Middle frontal gyrus (tissue), 1 donor: ENCODE data around the gene SYTL4.
A peak's percentile ranks its signal among the peaks of the same experiment; 100 is the strongest.

ENCODE experiments used
- DNase-seq: peaks from one replicate; pipeline ENCODE4 v3.0.0-alpha.2; 2015; ENCODE audit warnings: low spot score; ENCODE audit errors: extremely low spot score

Gene SYTL4

DNA sequence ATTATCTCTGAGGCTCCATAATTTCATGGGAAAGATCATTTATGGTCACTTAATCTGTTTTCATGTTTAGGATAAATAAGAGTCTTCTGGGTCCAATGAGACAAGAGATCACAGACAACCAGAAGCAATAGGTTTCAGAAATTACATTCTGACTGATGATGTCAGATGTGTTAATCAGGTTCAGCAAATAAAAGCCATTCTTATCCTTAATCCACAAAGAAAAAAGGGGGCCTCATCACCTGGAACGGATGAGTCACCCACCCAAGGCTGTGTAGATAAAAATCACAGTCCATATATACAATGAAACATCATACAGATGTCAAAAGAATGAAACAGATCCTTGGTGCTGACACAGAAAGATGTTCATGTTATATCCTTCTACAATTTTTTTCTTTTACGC lies 36.6 kb downstream of the SYTL4 start:
- no peak for DNase-seq

- no peak for DNase-seq
Observed at GRCh38 chrX:100687546-100687945, 44.4 kb downstream of the SYTL4 start.

DNA sequence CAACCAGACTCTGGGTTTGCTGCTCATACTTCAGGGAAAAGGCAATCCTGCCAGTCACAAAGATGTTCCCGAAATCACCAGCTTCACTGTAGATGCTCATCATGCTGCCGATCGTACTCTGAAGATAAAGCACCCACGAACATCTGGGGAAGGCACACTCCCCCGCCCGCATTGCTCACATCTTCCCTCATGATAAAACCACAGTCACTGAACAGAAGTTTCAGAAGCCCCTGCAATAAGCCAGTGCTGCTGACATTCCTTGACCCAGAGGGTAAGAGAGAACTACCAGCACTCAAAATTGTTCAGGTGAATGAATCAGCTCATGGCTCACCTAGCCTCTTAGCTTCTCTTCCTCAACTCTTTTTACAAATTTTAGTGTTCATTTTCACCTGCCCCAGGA lies 44.8 kb downstream of the SYTL4 start:
- no peak for DNase-seq

- DNase-seq: no peak
Observed at GRCh38 chrX:100685997-100686305, 46.0 kb downstream of the SYTL4 start.

GRCh38 chrX:100685284-100685996 lies 46.5 kb downstream of the SYTL4 start:
- DNase-seq: peak; percentile 31

- DNase-seq: no peak
Observed at GRCh38 chrX:100682939-100683338, 49.0 kb downstream of the SYTL4 start.

- no peak for DNase-seq
Observed at GRCh38 chrX:100681599-100681998, 50.3 kb downstream of the SYTL4 start.

DNA sequence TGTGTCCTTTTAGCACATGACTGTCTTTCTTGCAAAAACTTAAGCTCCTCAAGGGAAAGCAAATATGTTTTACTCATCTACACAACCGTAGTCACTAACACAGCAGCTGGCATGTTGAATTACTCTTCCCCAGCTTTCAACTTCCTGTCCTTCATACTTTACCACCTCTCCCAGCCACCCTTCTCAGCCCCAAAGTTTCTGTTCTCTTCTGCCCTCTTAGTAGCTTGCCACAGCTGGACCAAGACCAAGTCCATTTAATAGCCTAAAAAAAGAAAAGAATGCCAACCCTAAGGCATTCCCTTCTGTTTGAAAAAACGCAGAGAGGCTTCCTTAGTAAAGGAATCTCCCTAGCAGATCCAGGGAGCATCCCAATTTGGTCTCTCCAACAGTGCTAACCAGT lies 51.2 kb downstream of the SYTL4 start:
- no peak for DNase-seq

DNA sequence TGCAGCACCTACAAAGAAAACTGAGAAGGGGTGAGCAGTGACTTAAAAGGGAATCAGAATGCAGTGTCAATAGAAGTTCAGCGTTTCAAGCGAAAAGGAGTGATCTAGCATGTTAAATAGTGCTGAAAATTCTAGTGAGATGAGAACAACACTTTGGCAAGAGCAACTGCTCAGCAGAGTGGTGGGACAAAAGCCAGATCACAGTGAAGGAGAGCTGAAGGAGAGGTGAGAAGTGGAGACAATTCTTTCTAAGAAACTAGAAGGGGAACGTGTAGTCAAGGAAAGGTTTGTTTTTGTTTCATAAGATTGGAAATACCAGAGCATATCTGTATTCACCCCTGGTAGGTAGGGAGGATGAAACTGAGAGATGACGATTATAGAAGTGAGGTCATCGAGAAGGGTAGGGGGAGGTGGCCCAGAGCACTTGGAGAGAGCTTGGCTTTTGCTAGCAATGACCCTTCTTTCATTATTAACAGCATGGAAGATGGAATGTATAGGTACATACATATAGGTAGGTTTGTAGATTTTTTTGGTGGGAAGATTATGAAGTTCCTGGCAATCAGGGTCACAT lies 54.2 kb downstream of the SYTL4 start:
- no peak for DNase-seq

- no peak for DNase-seq
Observed at GRCh38 chrX:100674705-100675104, 57.2 kb downstream of the SYTL4 start.

GRCh38 chrX:100673397-100673953 lies 58.4 kb downstream of the SYTL4 start:
- DNase-seq: no peak

DNA sequence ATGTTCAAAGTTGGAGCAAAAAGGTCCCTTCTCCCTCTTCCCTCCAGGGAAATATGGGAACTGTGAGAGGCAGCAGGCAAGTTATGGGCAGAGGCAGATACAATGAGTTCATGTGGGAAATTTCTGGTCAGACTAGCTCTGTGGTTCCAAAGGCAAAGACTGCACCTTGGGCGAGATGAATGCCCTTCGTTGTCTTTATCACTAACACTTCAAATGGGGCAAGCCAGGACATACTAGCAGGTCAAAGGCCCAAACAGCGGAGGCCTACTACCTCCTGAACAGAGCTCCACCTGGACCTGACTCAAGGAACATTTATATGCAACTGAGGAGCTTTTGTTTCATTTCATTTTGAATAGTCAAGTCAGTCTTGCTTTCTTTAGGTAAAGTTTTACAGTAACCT lies 59.0 kb downstream of the SYTL4 start:
- DNase-seq: no peak

DNA sequence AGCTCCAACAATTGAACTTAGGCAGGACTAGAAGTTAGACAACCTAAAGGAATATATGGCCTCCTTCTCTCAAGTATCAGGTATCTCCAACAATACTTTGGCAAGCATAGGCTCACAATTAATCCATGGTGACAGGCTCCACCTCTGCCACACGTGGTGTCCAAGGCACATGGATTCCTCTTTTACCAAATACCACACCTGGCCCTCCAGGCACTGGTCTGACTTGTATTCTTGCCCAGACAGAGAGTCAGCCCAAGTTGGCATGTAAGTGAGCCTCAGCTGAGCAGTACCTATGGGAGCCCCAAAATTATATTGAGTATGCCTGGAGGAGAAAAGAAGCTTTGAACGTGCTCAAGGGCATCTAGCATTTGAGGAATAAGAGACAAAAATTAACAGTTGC lies 68.3 kb downstream of the SYTL4 start:
- DNase-seq: no peak

GRCh38 chrX:100662796-100663195 lies 69.1 kb downstream of the SYTL4 start:
- no peak for DNase-seq

DNA sequence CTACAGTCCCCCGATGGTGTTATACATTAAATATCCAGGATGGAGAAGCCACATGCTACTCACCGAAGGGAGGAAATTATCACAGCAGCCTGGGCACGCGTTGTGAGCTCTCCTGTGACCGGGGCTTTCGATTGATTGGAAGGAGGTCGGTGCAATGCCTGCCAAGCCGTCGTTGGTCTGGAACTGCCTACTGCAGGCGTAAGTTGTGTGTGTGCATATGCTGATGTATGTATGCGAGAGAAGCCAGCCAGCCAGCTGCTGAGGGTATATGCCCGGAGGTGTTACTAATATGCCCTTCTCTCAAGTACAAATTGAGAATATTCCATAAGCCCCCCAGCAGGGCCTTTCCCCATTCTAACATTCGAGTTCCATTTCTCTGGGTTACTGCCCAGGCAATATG lies 69.8 kb downstream of the SYTL4 start:
- DNase-seq: no peak

- DNase-seq: no peak
Observed at GRCh38 chrX:100659431-100660137, 72.3 kb downstream of the SYTL4 start.

DNA sequence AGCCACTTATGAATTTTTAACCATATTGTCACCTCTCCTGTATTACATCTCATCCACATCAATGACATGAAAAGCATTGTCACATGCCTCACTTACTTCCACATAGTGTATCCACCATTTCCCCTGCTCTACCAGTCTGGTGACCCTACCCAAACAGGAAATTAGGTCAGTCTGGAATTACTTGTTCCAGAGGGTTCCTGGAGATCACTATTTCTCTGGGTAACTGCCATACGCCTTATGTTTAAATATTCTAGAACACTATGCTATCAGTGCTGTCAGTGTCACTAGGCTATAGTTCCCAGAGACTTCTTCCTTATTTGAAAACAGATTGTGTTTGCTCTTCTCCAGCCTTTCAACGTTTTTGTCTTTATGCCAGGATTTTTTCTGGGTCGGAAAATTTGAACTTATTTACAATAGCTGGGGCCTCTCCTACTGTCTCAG lies 73.0 kb downstream of the SYTL4 start:
- DNase-seq: no peak

GRCh38 chrX:100654261-100654660 lies 77.7 kb downstream of the SYTL4 start:
- no peak for DNase-seq

DNA sequence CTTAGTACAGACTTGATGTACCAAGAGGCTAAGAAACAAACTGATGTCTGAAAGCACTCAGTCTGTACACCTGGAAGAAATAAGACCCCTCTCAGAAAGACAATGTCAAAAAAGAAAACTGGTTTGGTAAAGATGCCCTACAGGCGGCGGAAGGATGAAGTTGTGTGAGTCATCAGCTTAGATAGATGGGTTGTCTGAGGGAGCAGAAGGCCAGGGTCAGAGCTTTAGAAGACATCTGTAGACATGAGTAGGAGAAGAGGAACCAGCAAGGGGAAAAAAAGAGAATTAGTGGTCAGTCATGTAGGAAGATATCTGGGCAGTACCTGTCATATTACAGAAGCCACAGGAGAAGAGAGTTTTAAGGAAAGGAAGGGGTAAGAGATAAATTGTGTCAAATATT lies 79.7 kb downstream of the SYTL4 start:
- DNase-seq: no peak

- no peak for DNase-seq
Observed at GRCh38 chrX:100650841-100651240, 81.1 kb downstream of the SYTL4 start.

DNA sequence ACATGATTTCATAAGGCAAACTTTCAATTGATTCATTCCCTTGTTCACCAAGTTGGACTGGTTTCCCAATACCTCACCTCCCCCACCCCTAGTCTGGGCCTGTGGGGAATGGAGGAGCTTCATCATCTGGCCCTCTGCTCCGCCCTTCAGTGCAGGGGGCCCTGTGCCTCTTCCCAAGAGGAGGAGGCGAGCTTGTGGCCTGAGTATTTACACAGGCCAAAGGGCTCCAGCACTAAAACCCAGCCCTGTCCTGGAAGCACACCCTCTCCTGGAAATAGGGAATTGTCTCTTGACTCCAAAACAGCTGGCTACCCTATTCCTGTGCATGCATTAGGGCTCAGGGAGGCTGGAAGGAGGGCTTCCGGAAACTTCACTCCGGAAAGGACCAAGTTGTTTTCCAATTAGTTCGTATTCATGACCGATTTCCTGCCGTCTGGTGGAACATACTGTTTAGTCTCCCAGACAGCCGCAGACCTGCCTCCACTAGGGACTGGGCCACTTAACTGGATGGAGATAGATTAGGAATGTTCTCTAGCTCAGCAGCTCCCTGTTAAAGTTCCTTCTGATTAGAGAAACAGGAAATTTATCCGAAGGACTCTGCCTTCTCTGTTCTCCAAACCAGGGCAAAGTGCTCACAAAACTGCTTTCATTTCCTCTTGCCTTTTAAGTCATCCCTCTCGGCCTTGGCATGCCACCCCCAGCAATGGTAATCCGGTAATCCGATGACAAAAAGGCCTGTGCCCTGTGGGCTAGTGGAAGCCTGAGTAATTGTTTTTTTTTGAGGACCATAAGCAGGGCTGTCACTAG lies 82.2 kb downstream of the SYTL4 start:
- DNase-seq: no peak
